ENCODE data around the gene FZR1.

Gene FZR1

DNA sequence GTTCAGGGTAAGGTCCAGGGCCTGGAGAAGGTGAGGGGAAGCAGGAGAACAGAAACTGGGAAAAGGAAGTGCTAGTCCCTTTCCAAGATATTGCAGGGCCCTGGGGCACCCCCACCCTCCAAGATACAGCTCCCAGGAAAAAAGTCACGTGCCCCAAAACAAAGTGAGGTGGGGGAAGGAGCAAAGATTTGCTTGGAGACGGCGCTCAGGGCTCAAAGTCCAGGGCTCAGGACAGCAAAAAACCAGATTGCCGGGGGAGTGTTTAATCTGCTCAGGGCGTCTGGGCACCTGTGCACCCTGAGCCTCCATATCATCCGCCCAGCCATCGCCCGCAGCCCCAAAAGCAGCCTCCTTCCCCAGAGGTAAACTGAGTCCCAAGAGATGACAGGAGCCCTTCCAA lies 32.1 kb upstream of the FZR1 start:
- no peak for DNase-seq

DNA sequence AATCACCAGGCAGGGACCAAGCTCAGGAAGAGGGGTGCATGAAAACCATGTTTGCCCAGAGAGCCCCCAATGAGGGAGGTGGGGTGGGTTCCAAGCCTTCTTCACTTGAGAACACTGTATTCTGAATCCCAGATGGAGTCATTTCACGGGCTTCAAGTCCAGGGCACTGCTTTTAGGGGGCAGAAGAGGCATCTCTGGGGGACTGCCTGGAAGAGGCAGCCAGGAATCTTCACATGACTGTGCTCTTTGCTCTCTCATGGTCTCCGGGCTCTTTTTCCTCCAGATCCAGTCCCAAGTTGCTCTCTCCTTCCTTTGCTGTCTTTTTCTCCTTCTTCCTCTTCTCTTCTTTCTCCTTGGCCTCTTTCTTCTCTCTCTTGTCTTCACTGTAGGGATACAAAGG lies 31.5 kb upstream of the FZR1 start:
- DNase-seq, result no peak

DNA sequence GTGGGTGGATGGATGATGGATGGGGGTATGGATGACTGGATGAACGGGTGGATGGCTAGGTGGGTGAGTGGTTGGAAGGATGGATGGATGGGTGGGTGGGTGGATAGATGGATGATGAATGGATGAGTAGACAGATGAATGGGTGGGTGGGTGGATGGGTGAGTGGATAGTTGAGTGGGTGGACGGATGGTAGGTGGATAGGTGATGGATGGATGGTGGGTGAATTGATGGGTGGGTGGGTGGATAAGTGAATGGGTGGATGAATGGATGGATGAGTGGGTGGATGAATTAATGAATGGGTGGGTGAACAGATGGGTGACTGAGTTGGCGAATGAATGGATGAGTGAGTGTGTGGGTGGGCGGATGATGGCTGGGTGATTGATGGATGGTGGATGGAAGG lies 30.7 kb upstream of the FZR1 start:
- DNase-seq, result no peak

DNA sequence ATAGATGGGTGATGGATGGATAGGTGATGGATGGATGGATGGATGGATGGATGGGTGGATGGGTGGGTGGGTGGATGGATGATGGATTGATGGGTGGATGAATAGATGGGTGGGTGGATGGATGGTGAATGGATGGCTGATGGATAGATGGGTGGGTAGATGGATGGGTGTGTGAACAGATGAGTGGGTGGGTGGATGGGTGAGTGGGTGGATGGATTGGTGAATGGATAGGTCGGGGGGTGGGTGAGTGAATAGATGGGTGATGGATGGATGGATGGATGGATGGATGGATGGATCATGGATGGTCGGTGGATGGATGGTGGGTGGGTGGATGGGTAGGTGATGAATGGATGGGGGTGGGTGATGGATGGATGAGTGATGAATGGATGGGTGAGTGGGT lies 29.3 kb upstream of the FZR1 start:
- no peak for DNase-seq

DNA sequence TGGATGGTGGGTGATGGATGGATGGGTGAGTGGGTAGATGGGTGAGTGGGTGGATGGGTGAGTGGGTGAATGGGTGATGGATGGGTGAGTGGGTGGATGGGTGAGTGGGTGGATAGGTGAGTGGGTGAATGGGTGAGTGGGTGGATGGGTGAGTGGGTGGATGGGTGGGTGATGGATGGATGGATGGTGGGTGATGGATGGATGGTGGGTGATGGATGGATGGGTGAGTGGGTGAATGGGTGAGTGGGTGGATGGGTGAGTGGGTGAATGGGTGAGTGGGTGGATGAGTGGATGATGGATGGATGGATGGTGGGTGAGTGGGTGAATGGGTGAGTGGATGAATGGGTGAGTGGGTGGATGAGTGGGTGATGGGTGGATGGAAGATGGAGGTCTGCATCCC lies 28.6 kb upstream of the FZR1 start:
- no peak for DNase-seq

DNA sequence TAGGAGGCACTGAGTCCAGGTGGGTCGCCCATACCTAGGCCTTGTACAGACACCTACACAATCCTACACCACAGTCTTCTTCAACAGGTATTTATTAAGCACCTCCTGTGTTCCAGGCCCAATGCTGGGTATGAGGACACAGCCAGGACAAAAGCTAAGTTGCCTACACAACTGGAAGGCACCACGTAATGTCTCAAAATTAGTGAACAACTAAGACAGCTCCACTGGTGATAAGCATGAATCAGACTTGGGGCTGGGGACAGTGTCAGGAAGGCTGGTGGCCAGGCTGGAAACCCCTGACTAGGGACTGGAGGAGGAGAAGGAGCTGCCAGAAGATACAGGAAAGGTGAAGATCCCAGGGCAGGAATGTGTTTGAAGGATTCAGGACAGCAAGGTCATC lies 28.2 kb upstream of the FZR1 start:
- no peak for DNase-seq

DNA sequence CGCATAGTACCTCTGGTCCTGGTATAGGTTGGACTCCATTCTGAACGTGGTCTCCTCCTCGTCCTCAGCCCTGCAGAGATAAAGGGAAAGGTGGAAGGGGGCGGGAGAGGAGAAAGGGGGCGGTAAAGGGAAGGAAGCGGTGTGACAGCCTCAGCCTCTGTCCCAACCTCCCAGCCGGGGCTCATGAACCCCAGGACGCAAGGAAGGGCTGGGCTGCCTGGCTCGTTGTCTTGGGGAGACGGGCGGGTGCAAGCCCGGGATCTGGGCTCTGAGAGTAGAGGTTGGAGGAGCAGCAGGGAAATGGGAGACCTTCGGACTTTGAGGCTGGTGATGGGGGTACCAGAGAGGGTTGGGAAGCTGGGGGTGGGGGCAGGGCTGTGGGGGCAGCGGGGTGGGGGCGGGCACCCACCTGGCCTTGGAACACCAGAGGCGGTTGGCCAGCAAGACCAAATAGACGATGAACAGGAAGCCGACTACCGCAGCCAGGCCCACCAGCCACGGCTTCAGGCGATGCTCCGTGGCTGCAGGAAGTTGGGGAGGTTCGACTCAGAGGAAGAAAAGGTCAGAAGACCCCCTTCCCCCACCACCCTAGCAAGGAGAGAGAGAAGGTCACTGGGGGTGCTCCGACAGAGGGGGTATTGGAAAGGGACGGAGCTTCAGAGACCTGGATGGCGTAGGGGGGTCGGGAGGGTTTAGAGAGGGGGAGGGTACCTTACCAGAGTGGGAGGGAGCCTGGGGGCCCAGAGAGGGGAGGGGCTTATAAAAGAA lies 27.5 kb upstream of the FZR1 start:
- DNase-seq, result no peak

DNA sequence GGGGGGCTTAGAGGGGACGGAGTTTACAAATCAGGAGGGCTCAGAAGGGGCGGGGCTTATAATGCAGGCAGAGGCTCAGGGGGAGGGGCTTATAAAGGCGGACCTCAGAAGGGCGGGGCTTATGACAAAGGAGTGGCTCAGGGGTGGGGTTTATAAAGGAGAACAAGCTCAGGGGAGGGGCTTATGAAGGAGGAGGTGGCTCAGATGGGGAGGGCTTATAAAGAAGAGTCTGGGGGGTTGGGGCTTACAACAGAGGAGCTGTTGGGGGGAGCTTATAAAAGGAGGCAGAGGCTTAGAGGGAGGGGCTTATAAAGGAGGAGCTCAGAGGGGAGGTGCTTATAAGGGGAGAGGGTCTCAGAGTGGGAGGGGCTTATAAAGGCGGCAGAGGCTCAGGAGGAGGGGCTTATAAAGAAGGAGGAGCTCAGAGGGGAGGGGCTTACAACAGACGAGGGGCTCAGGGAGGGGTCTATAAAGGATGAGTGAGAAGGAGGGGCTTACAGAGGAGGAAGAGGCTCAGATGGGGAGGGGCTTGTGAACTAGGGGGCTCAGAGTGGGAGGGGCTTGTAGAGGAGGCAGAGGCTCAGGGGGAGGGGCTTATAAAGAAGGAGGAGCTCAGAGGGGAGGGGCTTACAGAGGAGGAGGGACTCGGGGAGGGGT lies 26.8 kb upstream of the FZR1 start:
- no peak for DNase-seq

DNA sequence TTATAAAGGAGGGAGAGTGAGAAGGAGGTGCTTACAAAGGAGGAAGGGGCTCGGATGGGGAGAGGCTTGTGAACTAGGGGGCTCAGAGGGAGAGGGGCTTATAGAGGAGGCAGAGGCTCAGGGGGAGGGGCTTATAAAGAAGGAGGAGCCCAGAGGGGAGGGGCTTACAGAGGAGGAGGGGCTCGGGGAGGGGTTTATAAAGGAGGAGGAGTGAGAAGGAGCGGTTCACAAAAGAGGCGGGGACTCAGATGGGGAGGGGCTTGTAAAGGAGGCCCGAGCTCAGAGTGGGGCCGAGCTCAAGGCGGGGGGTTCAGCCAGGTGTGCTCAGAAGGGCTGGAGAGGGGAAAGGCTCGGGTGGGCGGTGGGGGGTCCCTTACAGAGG lies 26.3 kb upstream of the FZR1 start:
- no peak for DNase-seq

DNA sequence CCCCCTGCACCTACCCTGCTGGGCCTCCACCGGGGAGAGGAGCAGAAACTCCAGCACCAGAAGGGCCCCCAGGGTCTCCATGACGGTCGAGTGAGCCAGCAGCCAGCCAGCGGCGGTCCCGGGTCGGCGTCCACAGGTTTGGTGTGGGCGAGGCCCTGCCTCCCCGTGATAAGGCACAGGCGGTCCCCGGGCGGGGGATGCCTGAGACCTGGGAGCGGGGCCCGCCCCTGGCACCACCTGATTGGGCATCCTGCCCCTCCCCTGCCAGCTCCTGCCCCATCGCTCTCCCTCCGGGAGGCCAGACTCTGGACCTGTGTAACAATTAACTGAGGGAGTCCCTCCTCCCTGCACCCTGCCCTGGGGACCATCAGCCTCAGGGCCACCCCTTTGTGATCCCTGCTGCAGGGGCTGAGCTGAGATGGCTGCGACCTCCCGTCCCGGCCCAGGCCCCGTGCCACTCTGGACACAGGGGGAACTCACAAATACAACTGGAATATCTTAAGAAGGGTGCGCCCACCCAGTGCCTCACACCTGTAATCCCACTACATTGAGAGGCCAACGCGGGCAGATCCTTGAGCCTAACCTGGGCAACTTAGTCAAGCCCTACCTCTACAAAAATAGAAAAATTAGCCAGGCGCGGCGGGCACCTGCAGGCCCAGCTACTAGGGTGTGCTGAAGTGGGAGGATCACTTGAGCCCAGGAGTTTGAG lies 25.6 kb upstream of the FZR1 start, which contains the start of gene SMIM24:
TSS of gene SMIM24 (minus strand) at position 143 of the 709 bp plus-strand sequence. CDS start at position 81, 62 bp downstream.
- DNase-seq, result no peak

DNA sequence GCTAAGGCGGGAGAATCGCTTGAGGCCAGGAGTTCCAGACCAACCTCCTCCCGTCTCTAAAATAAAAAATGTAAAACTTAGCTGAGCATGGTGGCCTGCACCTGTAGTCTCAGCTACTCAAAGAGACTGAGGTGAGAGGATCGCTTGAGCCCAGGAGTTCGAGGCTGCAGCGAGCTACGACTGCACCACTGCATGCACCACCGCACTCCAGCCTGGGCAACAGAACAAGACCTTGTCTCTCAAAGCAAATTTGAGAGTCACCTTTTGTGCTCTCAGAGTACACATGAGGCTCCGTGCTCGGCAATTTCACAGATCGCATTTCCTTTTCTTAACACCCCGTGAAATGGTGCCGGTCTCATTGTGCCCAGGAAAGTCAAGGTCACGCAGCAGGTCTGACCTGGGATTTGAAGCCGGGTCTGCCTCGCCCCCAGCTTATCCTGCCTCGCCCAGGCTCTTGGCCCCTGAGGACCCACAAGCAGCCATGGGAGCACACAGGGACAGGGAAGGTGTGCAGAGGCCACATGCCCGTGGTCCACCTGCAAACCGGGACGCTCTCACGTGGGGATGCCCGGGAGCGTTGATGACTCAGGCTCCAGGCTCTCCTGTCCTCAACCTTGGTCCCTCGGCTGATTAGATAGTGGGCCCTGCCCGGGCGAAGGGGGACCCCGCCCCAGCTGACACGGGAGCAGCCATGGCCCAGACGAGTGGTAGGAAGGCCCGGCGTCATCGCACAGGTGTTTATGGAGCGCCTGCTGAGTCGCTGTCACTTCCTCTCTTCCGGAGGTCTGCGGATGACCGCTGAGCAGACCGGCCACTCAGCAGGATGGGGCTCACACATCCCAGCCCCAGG lies 24.6 kb upstream of the FZR1 start:
- no peak for DNase-seq

DNA sequence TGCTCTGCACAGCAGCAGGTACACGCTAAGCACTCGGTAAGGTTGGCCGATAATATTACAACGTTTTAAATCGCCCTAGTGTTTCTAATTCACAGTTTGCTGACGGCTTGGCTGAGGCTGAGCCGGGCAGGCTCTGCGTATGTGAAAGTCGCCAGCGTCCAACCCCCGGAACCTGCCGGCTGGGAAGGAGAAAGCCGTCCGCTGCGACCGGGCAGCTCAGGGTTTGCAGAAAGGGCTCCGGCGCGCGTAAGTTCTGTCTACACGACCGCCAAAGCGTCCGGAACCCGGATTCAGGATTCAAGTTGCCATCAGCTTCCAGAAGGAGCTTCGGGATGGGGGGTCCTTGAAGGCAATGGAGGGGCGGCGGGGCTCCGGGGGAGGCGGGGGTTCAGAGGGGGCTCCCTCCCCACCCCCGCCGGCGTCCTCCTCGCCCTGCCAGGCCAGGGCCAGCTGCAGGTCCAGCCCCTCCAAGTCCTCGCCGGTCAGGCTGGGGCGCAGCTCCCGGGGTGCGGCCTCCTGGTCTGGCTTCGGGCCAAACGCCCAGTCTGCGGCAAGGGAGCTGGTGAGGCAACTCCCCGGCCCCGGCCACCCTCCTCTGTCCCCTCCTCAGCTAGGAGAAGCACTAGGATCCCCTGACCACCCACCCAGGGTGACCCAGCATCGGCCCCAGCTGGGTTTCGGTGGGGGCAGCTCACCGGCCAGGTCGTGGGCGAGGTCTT lies 23.4 kb upstream of the FZR1 start:
- DNase-seq, result no peak

DNA sequence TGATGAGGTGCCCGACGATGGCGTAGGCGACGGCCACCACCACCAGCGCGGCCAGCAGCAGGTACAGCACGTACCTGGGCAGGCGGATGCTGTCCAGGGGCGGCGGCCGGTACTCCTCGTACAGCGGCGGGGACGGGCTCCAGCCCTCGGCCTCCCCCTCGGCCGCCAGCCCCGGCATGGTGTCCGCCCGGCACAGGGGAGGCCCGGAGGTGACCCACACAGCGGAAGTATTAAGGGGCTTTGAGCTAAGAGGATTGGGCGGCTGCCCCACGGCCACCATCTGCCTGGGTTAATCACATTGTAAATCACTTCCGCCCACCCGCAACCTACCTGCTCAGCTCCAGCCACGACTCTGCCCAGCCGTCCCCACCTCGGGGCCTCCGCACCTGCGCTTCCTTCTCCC lies 22.9 kb upstream of the FZR1 start, which contains the start of gene SMIM44:
TSS of gene SMIM44 (minus strand) at position 216 of the 403 bp plus-strand sequence. CDS start at position 178, 38 bp downstream.
- DNase-seq, result no peak

DNA sequence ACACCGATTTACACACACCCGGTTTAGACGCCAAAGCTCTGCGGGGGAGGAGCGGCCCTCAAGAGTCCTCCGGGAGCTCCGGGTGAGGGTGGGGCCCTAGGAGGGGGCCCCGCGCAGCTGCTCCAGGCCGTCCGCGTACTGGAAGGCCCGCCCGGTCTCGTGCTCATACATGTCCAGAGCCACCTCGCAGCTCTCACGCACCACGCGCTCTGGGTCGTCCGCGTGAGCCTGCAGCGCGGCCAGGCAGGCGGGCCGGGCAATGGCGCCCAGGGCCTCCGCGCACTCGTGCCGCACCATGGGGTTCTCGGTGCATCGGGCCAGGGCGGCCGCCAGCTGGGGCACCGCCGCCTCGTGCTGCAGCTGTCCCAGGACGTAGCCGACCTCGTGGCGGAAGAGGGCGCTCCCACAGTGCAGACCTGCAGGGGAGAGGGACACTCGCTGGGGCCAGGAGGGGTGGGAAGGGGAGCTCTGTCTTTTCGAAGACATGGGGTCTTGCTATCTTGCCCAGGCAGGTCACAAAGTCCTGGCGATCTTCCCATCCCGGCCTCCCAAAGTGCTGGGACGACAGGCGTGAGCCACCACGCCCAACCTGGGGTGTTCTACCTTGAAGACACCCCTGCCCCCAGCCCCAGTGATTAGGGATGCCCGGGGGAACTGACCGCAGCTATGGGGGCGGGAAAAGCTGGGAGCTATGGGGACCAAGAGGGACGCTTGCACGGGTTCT lies 14.6 kb upstream of the FZR1 start:
- DNase-seq, result no peak

DNA sequence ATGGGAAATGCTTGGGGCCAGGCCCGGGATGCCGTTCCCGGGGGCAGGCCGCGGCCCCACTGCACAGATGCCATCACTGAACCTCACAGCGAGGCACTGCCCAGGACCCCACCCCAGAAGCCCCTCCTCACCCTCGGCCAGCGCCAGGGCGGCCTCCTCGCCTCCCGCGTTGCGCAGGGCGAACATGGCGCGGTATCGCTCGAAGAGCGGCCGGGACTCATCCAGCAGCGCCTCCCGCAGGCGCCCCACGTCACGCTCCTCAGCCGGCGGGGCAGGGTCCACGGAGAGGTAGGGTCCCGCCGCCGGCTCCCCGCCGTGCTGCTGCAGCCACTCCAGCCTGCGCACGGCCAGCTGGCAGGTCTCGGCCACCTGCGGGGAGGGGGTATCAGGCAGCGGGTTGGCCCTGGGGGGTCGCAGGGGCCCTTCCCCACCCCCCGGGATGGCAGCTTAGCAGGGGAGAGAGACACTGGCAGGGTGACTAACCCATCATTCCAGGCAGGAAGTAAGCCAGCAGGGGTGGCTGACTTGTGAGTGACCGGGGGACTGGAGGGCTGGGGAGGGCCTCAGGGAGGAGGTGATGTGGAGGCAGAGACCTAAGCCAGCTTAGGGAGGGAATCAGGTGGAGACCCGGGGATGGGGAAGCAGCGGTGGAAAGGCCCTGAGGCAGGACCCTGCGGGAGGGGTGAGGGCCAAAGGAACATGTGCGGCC lies 13.8 kb upstream of the FZR1 start:
- DNase-seq, result no peak

DNA sequence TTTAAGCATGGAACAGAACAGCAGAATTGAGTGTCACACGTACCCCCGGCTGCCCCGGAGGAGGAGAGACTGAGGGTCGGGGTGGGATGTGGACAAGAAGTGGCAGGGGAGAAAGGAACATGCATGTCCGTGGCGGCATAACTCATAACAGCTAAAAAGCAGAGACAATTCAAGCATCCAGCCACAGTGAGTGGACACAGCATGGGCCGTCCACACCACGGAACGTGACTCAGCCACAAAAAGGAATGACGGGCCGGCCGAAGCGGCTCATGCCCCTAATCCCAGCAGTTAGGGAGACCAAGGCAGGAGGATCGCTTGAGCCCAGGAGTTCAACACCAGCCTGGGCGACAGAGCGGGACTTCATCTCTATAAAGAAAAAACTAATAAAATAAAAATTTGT lies 13.2 kb upstream of the FZR1 start:
- DNase-seq, result no peak

DNA sequence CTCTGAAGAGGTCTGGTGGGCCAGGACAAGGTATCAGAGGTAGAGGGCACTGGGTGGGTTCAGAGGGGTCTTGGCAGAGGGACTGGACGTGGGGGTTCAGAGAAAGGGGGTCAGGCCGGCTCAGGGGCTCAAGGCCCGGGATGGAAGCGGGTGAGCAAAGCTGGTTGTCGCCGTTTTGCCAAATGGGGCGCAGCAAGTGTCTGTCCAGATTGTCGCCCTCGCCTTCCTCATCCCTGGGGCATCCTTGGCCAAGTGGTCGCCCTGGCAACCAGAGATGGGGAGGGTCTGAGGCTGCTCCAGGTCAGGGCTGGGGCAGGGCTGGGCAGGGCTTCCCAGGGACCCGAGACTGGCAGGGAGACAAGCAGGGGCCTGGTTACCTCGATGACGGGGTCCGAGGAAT lies 12.5 kb upstream of the FZR1 start:
- no peak for DNase-seq

DNA sequence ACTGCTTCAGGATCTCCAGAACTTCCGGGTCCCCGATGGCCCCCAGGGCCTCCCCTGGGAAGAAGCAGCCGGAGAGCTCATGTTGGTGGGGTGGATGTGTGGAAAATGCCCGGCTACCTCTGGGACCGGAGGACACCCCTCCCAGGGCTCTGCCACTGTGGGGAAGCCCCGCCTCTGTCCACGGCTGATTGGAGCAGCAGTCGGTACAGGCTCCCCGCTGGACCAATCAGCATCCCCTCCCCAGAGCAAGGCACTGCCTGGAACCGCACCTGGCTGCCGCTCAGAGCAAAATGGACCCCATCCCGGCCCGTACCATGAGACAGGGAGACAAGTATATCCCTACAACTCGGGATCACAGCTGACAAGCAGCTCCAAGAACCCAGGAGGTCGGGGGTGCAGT lies 12.1 kb upstream of the FZR1 start:
- DNase-seq, result no peak

DNA sequence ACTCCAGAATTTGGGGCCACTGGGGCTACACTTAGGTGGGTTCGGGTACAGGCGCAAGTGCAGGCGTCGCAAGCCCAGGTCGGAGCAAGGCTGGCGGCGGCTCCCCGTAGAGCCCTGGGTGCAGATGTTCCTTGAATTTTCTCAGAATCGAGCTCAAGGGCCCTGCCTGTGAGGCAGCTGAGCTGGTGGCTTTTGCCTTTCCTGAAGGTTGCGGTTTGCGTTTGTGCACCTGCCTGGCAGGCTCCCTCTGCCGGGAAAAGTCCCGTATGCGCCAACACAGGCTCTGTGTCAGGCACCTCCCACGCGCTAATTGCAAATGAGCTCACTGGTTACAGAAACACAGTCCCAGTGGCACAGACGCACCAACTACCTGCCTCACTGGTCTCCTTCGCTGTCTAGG lies 11.6 kb upstream of the FZR1 start:
- DNase-seq, result no peak

DNA sequence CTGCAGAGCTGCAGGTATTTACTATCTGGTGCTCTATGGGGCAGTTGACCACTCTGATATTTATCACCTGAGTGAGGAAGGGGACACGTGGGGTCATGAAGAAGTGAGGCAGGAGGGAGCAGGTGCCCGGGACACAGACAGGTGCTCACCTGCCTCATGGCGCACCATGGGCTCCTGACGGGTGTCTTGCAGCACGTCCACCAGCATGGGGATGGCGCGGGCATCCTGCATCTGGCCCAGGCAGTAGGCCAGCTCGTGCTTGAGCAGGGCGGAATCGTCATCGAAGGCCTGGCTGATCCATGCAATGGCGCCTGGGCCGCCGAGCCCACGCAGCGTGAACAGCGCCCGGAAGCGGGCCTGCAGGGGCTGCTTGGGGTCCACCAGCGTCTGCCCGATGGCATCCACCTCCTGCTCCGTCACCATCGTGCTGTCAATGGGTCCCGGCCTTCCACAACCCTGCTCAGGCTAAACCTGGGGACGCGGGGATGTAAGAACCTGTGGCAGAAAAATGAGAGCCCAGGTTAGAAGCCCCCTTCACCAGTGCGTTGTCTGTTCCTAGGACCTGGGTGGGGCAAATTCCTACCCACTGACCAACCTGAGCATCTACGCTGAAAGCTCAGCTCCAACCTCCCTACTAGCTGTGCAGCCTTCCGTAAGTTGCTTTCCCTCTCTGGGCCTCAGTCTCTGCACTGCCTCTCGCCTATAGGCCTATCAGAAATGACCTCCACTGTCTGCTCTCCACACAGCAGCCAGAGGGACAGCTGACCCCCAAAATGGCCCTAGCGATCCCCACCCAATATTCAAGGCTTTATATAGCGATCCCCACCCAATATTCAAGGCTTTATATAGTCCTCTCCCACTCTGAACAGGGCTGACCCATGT lies 9.5 kb upstream of the FZR1 start:
- no peak for DNase-seq

All from fibroblast of skin of scalp (primary cell).